Thyroid gland (tissue), 4 donors: ENCODE data around the gene HTT-AS. TPM values are rescaled to one million over a fixed set of nuclear protein-coding genes. Genes with fewer than 3 reads are reported as not detected.

ENCODE experiments used
- small RNA-seq: library from RNA; depleted of rRNA; stranded (forward); fragments of <200 nt; gene quantifications from one replicate; pipeline ENCODE3, GENCODE V24; 2016
- total RNA-seq, 4 donors: library from RNA; depleted of rRNA; stranded (reverse); fragments of >200 nt; gene quantifications; one replicate each; pipeline ENCODE4 v1.2.3, GENCODE V29; 2016

Gene HTT-AS
- total RNA-seq, 4 donors from 2014 or later = not detected

Small RNA genes within 50 kb of the gene (small RNA-seq; reads per million reads assigned to genes)
- gene RF02134 (not detected), gene RF02135 (not detected), gene RNU6-204P (not detected)

Other genes starting within 250 kb of the HTT-AS start
- 100 to 1,000 TPM; 190 to 222 (median 194) TPM for gene ADD1, start 230.7 kb downstream of the HTT-AS start, total RNA-seq
- gene NOP14, start 111.1 kb downstream of the HTT-AS start, total RNA-seq = 10 to 100 TPM; 18.4 to 24.8 (median 19.3) TPM
- gene GRK4, start 111.0 kb downstream of the HTT-AS start, total RNA-seq = 10 to 100 TPM in 1 of 4 donors, 1 to 10 TPM in 3; 7.6 to 10.8 (median 9.1) TPM
- gene HTT, start 143 bp upstream of the HTT-AS start, total RNA-seq = 100 to 1,000 TPM in 1 of 4 donors, 10 to 100 TPM in 3; 49.6 to 155 (median 83.1) TPM
- 1 to 10 TPM; 2.0 to 4.9 (median 2.4) TPM for gene MSANTD1, start 174.6 kb upstream of the HTT-AS start, total RNA-seq
- gene RGS12, start 218.5 kb upstream of the HTT-AS start, total RNA-seq = 10 to 100 TPM; 14.6 to 25.1 (median 20.9) TPM